GM21423 (cell line): ENCODE results near the gene SCYL1.

Source experiments
- ATAC-seq: cut with Tn5 transposase; IDR thresholded peaks from one replicate; pipeline ENCODE4 v1.9.1; 2021; ENCODE audit warnings: mild to moderate bottlenecking, moderate library complexity; ENCODE audit not compliant: unreplicated experiment

Gene SCYL1

DNA sequence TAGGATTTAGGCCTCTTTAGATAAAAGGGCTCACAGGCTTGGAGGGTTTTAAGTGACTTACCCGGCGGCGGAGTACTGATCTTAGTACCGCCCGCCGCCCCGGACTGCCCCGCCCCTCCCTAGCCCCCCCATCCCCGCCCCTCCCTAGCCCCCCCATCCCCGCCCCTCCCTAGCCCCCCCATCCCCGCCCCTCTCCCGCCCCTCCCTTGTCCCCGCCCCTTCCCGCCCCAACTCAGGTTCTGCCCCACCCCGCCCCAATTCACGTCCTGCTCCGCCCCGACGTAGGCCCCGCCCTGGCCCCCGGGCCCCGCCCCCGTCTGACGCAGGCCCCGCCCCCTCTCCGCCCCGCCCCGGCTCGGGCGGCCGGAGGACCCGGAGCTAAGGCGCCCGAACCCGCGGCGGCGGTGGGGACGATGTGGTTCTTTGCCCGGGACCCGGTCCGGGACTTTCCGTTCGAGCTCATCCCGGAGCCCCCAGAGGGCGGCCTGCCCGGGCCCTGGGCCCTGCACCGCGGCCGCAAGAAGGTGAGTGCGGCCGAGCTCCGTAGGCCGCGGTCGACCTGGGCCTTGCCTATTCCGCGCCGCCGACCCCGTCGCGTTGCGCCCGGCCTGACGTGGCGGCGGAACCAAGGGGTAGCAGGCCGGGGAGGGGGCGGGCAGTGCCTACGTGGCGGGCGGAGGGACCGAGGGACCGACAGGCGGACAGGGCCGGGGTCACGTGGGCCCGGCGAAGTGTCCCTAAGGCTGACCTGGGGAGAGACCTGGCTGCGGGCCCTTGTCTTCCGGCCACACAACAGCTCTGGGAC, at the start of gene SCYL1:
SCYL1 (plus strand) TSS at position 343 of the 805 bp plus-strand sequence; CDS start at position 414, 71 bp downstream.
- peak; percentile 57 for ATAC-seq

GRCh38 chr11:65476632-65477148, 48.2 kb upstream of the SCYL1 start:
- no peak for ATAC-seq

- ATAC-seq: peak; percentile 77
These were observed 47.5 kb upstream of the SCYL1 start for GRCh38 chr11:65477149-65477965.

- ATAC-seq: no peak
These were observed 46.3 kb upstream of the SCYL1 start for GRCh38 chr11:65478388-65479183.

DNA sequence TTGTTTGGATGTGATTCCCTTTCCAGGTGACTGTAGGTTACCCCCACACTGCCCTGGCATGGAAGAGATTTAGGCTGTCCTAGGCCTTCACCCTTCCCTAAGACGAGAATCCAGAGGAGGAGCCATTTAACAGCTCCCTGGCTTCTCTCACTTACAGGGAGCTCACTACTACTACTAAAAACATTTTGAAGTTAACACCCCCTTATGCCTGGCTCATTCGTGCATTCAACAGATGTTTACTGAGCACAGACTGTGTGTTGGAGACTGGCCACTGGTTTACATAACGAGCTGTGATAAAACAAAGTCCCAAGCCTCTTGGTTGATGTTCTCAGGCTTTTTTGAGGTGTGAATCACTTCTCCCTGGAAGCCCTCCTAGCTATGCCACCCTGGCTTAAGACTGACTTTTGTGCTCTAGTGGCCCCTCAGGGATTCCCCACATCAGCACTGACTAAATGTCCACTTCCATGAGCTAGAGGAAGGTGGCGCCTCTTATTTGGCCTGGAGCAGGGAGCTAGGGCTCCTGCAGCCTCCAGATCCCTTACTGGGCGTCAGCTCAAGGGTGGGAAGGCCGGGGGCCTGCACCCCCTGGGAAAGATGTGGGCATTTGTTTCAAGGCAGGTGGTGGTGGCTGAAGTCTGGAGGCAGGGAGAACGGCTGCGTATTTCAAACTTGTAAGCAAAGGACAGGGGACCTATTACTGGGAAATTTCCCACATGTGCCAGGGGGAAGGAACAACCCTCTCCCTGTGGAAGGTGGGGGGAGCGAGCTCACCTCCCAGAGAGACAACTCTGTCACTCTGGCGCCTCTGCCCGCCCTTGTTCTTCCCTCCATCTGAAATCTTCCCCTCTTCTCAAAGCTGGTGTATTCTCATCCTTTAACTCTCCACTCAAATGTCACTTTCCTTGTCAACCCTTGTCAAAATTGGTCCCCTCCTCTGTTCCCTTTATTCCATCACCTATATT, 45.4 kb upstream of the SCYL1 start:
- ATAC-seq: no peak

GRCh38 chr11:65482306-65482850, 42.5 kb upstream of the SCYL1 start:
- no peak for ATAC-seq

GRCh38 chr11:65485920-65486219, 39.0 kb upstream of the SCYL1 start:
- no peak for ATAC-seq

- ATAC-seq: no peak
These were observed 38.1 kb upstream of the SCYL1 start for GRCh38 chr11:65486570-65487466.

GRCh38 chr11:65487467-65488272, 37.2 kb upstream of the SCYL1 start:
- ATAC-seq: peak; percentile 60

- ATAC-seq: no peak
These were observed 36.4 kb upstream of the SCYL1 start for GRCh38 chr11:65488273-65489034.

DNA sequence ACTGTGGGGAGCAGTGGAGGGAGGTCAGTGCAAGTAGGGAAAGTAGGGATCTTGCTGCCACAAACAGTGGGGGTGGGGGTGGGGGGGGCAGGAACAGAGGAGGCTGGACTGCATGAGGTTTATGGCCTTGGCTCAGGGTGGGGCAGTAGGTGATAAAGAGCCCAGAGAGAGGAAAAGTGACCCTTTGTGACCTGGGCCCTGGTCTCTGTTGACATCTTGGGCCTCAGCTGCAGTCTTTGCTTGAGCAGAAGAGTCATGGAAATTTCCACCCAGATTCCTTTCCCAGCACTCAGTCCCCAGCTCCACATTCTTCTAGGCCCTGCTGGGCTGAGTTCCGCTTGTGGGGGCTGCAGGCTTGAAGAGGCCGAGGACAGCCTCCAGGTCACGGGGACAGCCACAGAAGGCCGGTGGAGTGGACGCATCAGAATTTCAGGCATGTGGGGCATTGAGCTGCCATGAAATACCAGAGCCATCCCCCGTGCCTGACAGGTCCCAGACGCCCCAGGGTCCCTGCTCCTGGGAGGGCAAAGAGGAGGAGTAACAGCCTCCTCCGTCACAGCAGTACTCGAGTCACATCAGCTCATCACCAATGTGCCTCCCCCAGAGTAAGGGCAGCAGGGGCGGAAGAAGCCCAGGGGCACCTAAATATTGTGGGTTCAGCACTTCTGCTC, 35.7 kb upstream of the SCYL1 start:
- ATAC-seq: no peak

DNA sequence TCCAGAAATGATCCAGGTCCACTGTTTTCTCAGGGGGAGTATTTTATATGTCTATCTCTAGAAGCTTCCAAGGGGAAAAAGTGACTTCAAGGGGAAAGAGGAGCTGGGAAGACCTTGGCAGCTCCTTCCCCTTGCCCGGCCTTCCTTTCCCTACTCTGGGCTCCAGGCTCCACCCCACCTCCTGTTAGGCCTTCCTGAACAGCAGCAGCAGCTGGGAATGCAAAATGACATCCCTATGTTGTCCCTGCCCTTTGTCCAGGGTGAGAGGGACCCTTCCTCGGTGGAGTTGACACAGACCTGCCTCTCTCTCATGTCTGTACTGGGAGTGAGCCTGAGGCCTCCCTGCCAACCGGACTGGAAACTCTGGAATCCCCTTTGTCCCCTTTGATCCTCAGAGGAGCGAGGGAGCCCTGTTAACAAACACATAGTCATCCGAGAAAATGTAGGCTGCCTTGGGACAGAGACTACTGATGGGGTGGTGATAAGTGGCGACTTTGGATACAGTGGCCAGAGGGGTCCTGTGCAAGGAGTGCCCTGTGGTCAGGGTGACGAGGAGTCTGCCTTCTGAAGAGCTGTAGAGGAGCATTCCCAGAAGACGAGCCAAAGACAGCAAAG, 35.1 kb upstream of the SCYL1 start:
- ATAC-seq: no peak

GRCh38 chr11:65491163-65491465, 33.8 kb upstream of the SCYL1 start:
- ATAC-seq: no peak

- no peak for ATAC-seq
These were observed 33.1 kb upstream of the SCYL1 start for GRCh38 chr11:65491614-65492386.

- ATAC-seq: no peak
These were observed 32.6 kb upstream of the SCYL1 start for GRCh38 chr11:65492387-65492636.
